Peyer's patch (tissue), 4 donors: Measurements from ENCODE around the gene DOK6. TPM values are rescaled to one million over a fixed set of nuclear protein-coding genes. Genes with fewer than 3 reads are reported as not detected.

Source experiments
- DNase-seq, 3 donors: peaks; one replicate each; pipeline ENCODE4 v3.0.0-alpha.2; 2017 to 2019
- H3K27ac ChIP-seq, 4 donors: fragments of 200-600 bp; sonication (generic); one replicate each; pipeline ENCODE4 v1.5.1; 2016 to 2019
- H3K27me3 ChIP-seq, 2 donors: fragments of 200-600 bp; sonication (generic); one replicate each; pipeline ENCODE4 v1.5.1; 2019
- H3K36me3 ChIP-seq, 3 donors: fragments of 200-600 bp; sonication (generic); one replicate each; pipeline ENCODE4 v1.5.1; 2016 to 2019
- H3K4me1 ChIP-seq, 4 donors: fragments of 200-600 bp; sonication (generic); one replicate each; pipeline ENCODE4 v1.5.1; 2016 to 2019
- H3K4me3 ChIP-seq, 4 donors: fragments of 200-600 bp; sonication (generic); 1 replicate in 3 of 4; 2 replicates in 1 of 4; pipeline ENCODE4 v1.5.1; 2016 to 2019; ENCODE audit warnings: mild to moderate bottlenecking in 1 of 4
- H3K9me3 ChIP-seq, 4 donors: fragments of 200-600 bp; sonication (generic); one replicate each; pipeline ENCODE4 v1.5.1; 2016 to 2019; ENCODE audit warnings: mild to moderate bottlenecking in 1 of 4
- POLR2A ChIP-seq, 2 donors: fragments of 450-650 bp; IDR thresholded peaks; one replicate each; pipeline ENCODE4 v1.5.1; 2017; ENCODE audit warnings: antibody characterized with exemption in 2 of 2, mild to moderate bottlenecking in 2 of 2, moderate library complexity in 2 of 2
- total RNA-seq, 4 donors: library from RNA; depleted of rRNA; stranded (reverse); fragments of >200 nt; gene quantifications; one replicate each; pipeline ENCODE4 v1.1.0, GENCODE V29; 2016
- TF ChIP-seq, protein P1 (sequence below), 6 experiments: fragments of 450-650 bp in 4 of 6; fragments of 200-600 bp in 2 of 6; sonication (generic) in 1 of 6; IDR thresholded peaks; one replicate each; pipeline ENCODE4 v1.5.1; 2017 to 2019; ENCODE audit warnings: antibody characterized with exemption in 6 of 6, mild to moderate bottlenecking in 3 of 6, moderate library complexity in 1 of 6

Gene DOK6
- total RNA-seq, 4 donors from 2014 or later, result 0.13 to 5.2 (median 0.50) TPM

DNA sequence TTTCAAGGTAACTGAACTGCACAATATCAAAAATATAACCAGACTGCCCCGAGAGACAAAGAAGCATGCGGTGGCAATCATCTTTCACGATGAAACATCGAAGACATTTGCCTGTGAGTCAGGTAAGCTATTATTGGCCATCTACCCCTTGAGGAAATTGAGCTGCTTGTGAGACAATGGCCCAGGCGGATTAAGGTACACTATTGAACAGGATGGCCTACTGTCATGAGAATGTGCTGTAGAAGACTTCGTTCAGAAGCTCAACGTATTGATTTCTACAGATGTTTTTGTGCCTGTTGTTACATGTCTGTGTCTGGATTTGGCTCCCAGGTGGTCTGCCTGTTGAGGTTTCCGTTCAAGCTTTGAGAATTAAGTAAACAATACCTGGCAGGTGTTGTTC is 198.7 kb downstream of the DOK6 start:
- H3K27ac ChIP-seq, result no peak overlapping the region
- no peaks in the 10 kb centered on the region for H3K36me3 ChIP-seq
- no peak for TF ChIP-seq POLR2A (IDR thresholded peaks at IDR 0.05)
- TF ChIP-seq, protein P1, sequence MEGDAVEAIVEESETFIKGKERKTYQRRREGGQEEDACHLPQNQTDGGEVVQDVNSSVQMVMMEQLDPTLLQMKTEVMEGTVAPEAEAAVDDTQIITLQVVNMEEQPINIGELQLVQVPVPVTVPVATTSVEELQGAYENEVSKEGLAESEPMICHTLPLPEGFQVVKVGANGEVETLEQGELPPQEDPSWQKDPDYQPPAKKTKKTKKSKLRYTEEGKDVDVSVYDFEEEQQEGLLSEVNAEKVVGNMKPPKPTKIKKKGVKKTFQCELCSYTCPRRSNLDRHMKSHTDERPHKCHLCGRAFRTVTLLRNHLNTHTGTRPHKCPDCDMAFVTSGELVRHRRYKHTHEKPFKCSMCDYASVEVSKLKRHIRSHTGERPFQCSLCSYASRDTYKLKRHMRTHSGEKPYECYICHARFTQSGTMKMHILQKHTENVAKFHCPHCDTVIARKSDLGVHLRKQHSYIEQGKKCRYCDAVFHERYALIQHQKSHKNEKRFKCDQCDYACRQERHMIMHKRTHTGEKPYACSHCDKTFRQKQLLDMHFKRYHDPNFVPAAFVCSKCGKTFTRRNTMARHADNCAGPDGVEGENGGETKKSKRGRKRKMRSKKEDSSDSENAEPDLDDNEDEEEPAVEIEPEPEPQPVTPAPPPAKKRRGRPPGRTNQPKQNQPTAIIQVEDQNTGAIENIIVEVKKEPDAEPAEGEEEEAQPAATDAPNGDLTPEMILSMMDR (IDR thresholded peaks at IDR 0.05), result no peak
- H3K27me3 ChIP-seq, result no peaks in the 10 kb centered on the region
- H3K4me1 ChIP-seq, result no peaks in the 10 kb centered on the region
- H3K9me3 ChIP-seq, result no peaks in the 10 kb centered on the region
- DNase-seq, result no peak
- H3K4me3 ChIP-seq, result no peak overlapping the region

DNA sequence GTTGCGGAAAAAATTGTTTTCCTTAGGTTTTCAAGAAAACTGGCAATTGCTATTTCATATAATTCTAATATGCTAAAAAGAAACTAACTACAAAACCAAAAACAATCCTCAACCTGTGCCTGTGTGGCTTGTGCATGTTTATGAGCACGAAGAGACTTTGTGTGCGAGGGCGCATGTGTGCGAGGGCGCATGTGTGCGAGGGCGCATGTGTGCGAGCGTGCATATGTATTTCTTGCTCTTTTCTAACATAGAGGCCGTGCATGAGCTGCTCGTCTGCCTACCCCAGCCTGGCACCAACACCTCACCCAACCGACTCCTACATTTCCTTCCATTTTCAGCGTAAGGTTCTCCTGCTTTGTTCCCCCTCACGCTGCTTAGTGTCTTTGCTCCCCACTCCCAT is 211.6 kb downstream of the DOK6 start:
- TF ChIP-seq POLR2A (IDR thresholded peaks at IDR 0.05), result no peak
- TF ChIP-seq, protein P1 (IDR thresholded peaks at IDR 0.05), result no peak
- H3K27me3 ChIP-seq, result no peaks in the 10 kb centered on the region

DNA sequence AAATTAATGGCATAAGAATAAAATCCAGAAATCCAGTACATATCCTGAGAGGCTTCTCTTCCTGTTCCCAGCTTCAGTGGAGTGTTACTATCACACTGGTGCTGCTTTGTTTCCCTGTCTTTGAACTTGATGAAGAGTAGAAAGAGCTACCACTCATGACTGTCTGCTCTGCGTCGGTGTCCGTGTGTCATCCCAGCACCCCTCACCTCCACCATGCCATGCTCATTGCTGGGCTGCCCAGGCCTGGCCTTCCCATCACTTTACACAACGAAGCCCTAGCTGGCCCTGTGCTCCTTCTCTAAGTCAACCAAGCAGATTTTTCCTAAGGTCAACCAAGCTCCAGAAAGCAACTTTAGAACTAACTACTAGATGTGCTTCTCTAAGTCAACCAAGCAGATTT is 215.4 kb downstream of the DOK6 start:
- H3K27me3 ChIP-seq, result no peaks in the 10 kb centered on the region
- no peak for DNase-seq
- H3K27ac ChIP-seq, result no peak overlapping the region
- no peaks in the 10 kb centered on the region for H3K4me1 ChIP-seq
- no peaks in the 10 kb centered on the region for H3K36me3 ChIP-seq
- no peak for TF ChIP-seq POLR2A (IDR thresholded peaks at IDR 0.05)
- TF ChIP-seq, protein P1 (IDR thresholded peaks at IDR 0.05), result no peak
- H3K9me3 ChIP-seq, result no peaks in the 10 kb centered on the region
- no peak overlapping the region for H3K4me3 ChIP-seq

More for the DNA sequence above, 211.6 kb downstream of the DOK6 start:
- DNase-seq, result no peak
- no peaks in the 10 kb centered on the region for H3K9me3 ChIP-seq
- no peaks in the 10 kb centered on the region for H3K4me1 ChIP-seq
- no peak overlapping the region for H3K4me3 ChIP-seq
- no peak overlapping the region for H3K27ac ChIP-seq
- H3K36me3 ChIP-seq, result no peaks in the 10 kb centered on the region

DNA sequence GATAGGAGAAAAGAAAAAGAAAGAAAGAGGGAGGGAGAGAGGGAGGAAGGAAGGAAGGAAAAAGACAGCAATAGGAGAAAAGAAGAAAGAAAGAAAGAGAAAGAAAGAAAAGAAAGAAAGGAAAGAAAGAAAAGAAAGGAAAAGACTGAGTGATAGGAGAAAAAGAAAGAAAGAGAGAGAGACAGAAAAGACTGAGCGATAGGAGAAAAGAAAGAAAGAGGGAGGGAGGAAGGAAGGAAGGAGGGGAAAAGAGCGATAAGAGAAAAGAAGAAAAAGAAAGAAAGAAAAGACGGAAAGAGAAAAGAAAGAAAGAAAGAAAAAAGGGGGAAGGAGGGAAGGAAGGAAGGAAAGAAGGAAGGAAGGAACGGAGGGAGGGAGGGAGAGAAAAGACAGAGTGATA is 216.7 kb downstream of the DOK6 start:
- no peak overlapping the region for H3K27ac ChIP-seq
- H3K36me3 ChIP-seq, result no peaks in the 10 kb centered on the region
- no peaks in the 10 kb centered on the region for H3K9me3 ChIP-seq
- no peaks in the 10 kb centered on the region for H3K27me3 ChIP-seq
- H3K4me1 ChIP-seq, result no peaks in the 10 kb centered on the region
- DNase-seq, result no peak
- no peak overlapping the region for H3K4me3 ChIP-seq
- TF ChIP-seq POLR2A (IDR thresholded peaks at IDR 0.05), result no peak
- TF ChIP-seq, protein P1 (IDR thresholded peaks at IDR 0.05), result no peak

DNA sequence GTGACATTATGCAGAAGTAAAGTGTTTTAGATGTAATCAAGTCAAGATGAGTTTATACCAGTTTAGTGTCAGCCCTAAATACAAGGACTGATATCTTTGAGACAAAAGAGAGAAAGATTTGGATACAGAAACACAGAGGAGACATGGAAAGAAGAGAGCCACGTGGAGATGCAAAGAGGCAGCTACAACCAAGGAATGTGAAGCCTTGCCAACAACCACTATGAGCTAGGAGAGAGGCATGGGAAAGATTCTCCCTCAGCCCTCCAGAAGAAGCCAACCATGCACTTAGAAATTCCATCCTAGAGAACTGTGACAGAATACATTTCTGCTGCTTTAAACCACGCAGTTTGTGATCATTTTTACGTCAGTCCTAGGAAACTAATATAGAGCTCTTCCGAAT is 217.2 kb downstream of the DOK6 start:
- Histone ChIP-seq H3K27me3 (no peaks in the 10 kb centered on the region), H3K9me3 (no peaks in the 10 kb centered on the region), H3K27ac (no peak overlapping the region), H3K4me1 (no peaks in the 10 kb centered on the region), H3K4me3 (no peak overlapping the region), H3K36me3 (no peaks in the 10 kb centered on the region)
- no peak for DNase-seq
- TF ChIP-seq, protein P1 (IDR thresholded peaks at IDR 0.05), result no peak
- TF ChIP-seq POLR2A (IDR thresholded peaks at IDR 0.05), result no peak

DNA sequence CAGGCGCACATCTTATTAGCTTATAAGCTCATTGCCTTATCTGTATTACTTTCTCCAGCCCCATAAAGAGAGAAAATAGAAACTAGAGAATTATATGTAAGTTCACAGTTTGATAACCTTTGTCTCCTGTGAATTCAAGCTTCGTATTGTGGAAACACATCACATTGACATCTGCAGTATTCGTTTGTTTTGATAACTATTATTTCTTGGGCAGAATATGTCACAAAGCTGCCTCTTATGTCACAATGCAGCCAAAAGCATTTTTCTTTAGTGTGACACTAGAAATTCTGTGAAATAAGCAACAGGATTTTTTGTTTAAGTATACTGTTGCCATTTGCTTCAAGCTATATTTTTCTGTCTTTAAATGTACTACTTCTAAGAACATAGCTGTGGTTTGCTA is 221.5 kb downstream of the DOK6 start:
- Histone ChIP-seq H3K27me3 (no peaks in the 10 kb centered on the region), H3K9me3 (no peaks in the 10 kb centered on the region), H3K27ac (no peak overlapping the region), H3K36me3 (no peaks in the 10 kb centered on the region), H3K4me3 (no peak overlapping the region), H3K4me1 (no peaks in the 10 kb centered on the region)
- no peak for DNase-seq
- TF ChIP-seq, protein P1 (IDR thresholded peaks at IDR 0.05), result no peak
- TF ChIP-seq POLR2A (IDR thresholded peaks at IDR 0.05), result no peak
